Ectodermal cell (in vitro differentiated cells): ENCODE measurements around the gene GLA.

Source experiments
- H3K27ac ChIP-seq: 2 replicates; pipeline ENCODE4 v1.7.0; 2013; ENCODE audit warnings: mild to moderate bottlenecking, low read depth, low read length; ENCODE audit not compliant: insufficient read depth, poor library complexity, severe bottlenecking
- H3K27me3 ChIP-seq: 2 replicates; pipeline ENCODE4 v1.7.0; 2013; ENCODE audit warnings: mild to moderate bottlenecking, low read length; ENCODE audit not compliant: insufficient read depth, control insufficient read depth, poor library complexity, severe bottlenecking
- H3K36me3 ChIP-seq: one replicate; pipeline ENCODE4 v1.7.0; 2013; ENCODE audit warnings: low read length; ENCODE audit not compliant: control insufficient read depth, insufficient read depth
- H3K4me1 ChIP-seq: one replicate; pipeline ENCODE4 v1.7.0; 2013; ENCODE audit warnings: low read length; ENCODE audit not compliant: control insufficient read depth, insufficient read depth
- H3K4me3 ChIP-seq: 2 replicates; pipeline ENCODE4 v1.7.0; 2013; ENCODE audit warnings: low read depth, low read length, control low read depth; ENCODE audit not compliant: insufficient read depth
- H3K9me3 ChIP-seq: 2 replicates; pipeline ENCODE4 v1.7.0; 2013; ENCODE audit warnings: mild to moderate bottlenecking, low read length, moderate library complexity; ENCODE audit not compliant: control insufficient read depth
- WGBS, 2 experiments: methylation state at CpG; one replicate each; pipeline ENCODE4 v1.1.7; 2013; ENCODE audit warnings: missing lambda C conversion rate in 2 of 2; 5-methylcytosine and 5-hydroxymethylcytosine counted together

GLA gene

GRCh38 chrX:101359966-101360365 lies 47.8 kb downstream of the GLA start:
- no peaks in the 10 kb centered on the region for H3K36me3 ChIP-seq
- no peak overlapping the region for H3K27ac ChIP-seq
- 70 to 88% methylated on average over 1 of the region's 1 CpG for WGBS, 2 experiments
- H3K27me3 ChIP-seq, result no peaks in the 10 kb centered on the region
- no peak overlapping the region for H3K4me3 ChIP-seq
- H3K4me1 ChIP-seq, result no peaks in the 10 kb centered on the region
- H3K9me3 ChIP-seq, result no peaks in the 10 kb centered on the region

GRCh38 chrX:101357166-101357795 lies 50.4 kb downstream of the GLA start:
- WGBS, 2 experiments, result 38 to 46% methylated on average over 5 of the region's 5 CpGs
- no peak overlapping the region for H3K4me3 ChIP-seq
- no peaks in the 10 kb centered on the region for H3K9me3 ChIP-seq

GRCh38 chrX:101349193-101349562 lies 58.5 kb downstream of the GLA start:
- Histone ChIP-seq H3K27ac (no peak overlapping the region), H3K27me3 (no peaks in the 10 kb centered on the region), H3K36me3 (no peaks in the 10 kb centered on the region), H3K4me1 (no peaks in the 10 kb centered on the region), H3K4me3 (peak overlapping the region; percentile 69), H3K9me3 (no peaks in the 10 kb centered on the region)
- WGBS, 2 experiments, result 45 to 53% methylated on average over 3 to 4 of the region's 4 CpGs

More at GRCh38 chrX:101357166-101357795, 50.4 kb downstream of the GLA start:
- Histone ChIP-seq H3K4me1 (no peaks in the 10 kb centered on the region), H3K27ac (no peak overlapping the region), H3K36me3 (no peaks in the 10 kb centered on the region), H3K27me3 (no peaks in the 10 kb centered on the region)

- 0% methylated on average over 54 to 55 of the region's 55 CpGs for WGBS, 2 experiments
These were observed 59.1 kb downstream of the GLA start, which contains the start of gene TIMM8A for GRCh38 chrX:101348452-101349192. TSS of gene TIMM8A (minus strand) at chrX:101348742. CDS start at chrX:101348664, 78 bp downstream.

GRCh38 chrX:101347859-101348451 lies 59.8 kb downstream of the GLA start:
- Histone ChIP-seq H3K36me3 (no peaks in the 10 kb centered on the region), H3K27me3 (no peaks in the 10 kb centered on the region), H3K27ac (no peak overlapping the region), H3K4me3 (peak overlapping the region; percentile 69), H3K4me1 (no peaks in the 10 kb centered on the region), H3K9me3 (no peaks in the 10 kb centered on the region)
- 1% methylated on average over 11 to 14 of the region's 14 CpGs for WGBS, 2 experiments

More at GRCh38 chrX:101348452-101349192, 59.1 kb downstream of the GLA start, which contains the start of gene TIMM8A:
- Histone ChIP-seq H3K4me1 (no peaks in the 10 kb centered on the region), H3K36me3 (no peaks in the 10 kb centered on the region), H3K9me3 (no peaks in the 10 kb centered on the region), H3K4me3 (peak within 1 kb of the TSS; percentile 69), H3K27me3 (no peaks in the 10 kb centered on the region), H3K27ac (no peak within 1 kb of the TSS)
